Stimulated activated effector memory CD8-positive, alpha-beta T cell treated with anti-CD3 and anti-CD28 coated beads, Interleukin-12 subunit alpha, Interleukin-12 subunit beta, amount 100 ng/mL, for 72 hours (primary cell): ENCODE data around the gene GUCY2F.

Experiments used
- ATAC-seq: fragments of 150-1000 bp; cut with Tn5 transposase; 2 replicates; pipeline ENCODE4 v1.10.0; 2021
- DNase-seq, 2 donors: peaks; one replicate each; pipeline ENCODE4 v3.0.0; 2021 to 2022; ENCODE audit warnings: low spot score in 2 of 2
- H3K27ac Mint-ChIP-seq: one replicate; pipeline ENCODE4 v1.8.0; 2022; ENCODE audit warnings: mild to moderate bottlenecking, mixed read lengths
- H3K36me3 Mint-ChIP-seq: one replicate; pipeline ENCODE4 v1.8.0; 2022; ENCODE audit warnings: mild to moderate bottlenecking, mixed read lengths
- H3K4me1 Mint-ChIP-seq: one replicate; pipeline ENCODE4 v1.8.0; 2022; ENCODE audit warnings: mixed read lengths
- H3K4me3 Mint-ChIP-seq: one replicate; pipeline ENCODE4 v1.8.0; 2022; ENCODE audit warnings: mild to moderate bottlenecking, mixed read lengths
- H3K9me3 Mint-ChIP-seq: one replicate; pipeline ENCODE4 v1.8.0; 2022; ENCODE audit warnings: mixed read lengths

GUCY2F gene

GRCh38 chrX:109441266-109441665 lies 40.6 kb downstream of the GUCY2F start:
- Mint-ChIP-seq H3K36me3 (no peaks in the 10 kb centered on the region), H3K4me1 (no peaks in the 10 kb centered on the region), H3K9me3 (no peaks in the 10 kb centered on the region), H3K4me3 (no peak overlapping the region), H3K27ac (no peak overlapping the region)
- ATAC-seq (no peak), DNase-seq (no peak)

DNA sequence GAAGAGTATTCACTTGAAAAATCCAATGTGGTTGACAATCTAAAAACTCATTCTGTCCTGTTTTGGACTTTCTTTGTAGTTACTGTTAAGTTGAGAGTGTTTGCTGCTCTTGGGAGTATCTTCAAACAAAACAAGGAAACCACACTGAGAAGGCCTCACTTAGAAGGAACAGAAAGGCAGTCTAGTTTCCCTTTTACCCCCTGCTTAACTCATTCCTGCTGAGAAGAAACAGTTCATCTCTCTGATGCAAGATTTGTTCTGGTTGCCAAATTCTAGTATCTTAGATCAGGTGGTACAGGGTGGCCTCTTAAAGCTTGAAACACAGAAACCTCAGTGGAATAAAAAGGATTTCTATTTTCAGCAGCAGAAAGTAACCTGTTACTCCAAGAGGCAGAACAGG lies 41.4 kb downstream of the GUCY2F start:
- Mint-ChIP-seq H3K4me3 (no peak overlapping the region), H3K4me1 (no peaks in the 10 kb centered on the region), H3K9me3 (no peaks in the 10 kb centered on the region), H3K27ac (no peak overlapping the region), H3K36me3 (no peaks in the 10 kb centered on the region)
- DNase-seq (no peak), ATAC-seq (no peak)

DNA sequence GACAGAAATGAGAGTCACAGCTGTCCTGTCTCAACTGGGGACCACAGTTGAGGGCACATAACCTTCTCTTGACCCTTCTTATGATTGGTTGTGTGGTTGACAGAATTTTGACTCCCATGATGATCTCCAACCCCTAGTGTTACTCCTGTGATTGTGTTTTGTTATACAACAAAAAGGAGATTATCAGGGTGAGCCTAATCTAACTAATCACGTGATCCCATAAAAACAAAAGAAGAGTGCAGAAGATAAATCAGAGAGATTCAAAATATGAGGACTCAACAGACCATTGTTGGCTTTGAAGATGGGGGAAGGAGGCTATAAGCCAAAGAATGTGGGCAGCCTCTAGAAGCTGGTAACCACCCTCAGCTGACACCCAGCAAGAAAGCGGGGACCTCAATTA lies 72.7 kb downstream of the GUCY2F start:
- ATAC-seq = no peak
- no peaks in the 10 kb centered on the region for H3K36me3 Mint-ChIP-seq
- no peak overlapping the region for H3K27ac Mint-ChIP-seq

GRCh38 chrX:109403922-109404321 lies 78.0 kb downstream of the GUCY2F start:
- no peak overlapping the region for H3K4me3 Mint-ChIP-seq
- DNase-seq (no peak), ATAC-seq (no peak)
- no peaks in the 10 kb centered on the region for H3K9me3 Mint-ChIP-seq
- H3K36me3 Mint-ChIP-seq = no peaks in the 10 kb centered on the region
- H3K27ac Mint-ChIP-seq = no peak overlapping the region
- no peaks in the 10 kb centered on the region for H3K4me1 Mint-ChIP-seq

More for the DNA sequence above, 72.7 kb downstream of the GUCY2F start:
- Mint-ChIP-seq H3K9me3 (no peaks in the 10 kb centered on the region), H3K4me1 (no peaks in the 10 kb centered on the region), H3K4me3 (no peak overlapping the region)
- no peak for DNase-seq

GRCh38 chrX:109399831-109400230 lies 82.1 kb downstream of the GUCY2F start:
- Mint-ChIP-seq H3K27ac (no peak overlapping the region), H3K4me3 (no peak overlapping the region)

GRCh38 chrX:109398833-109399232 lies 83.1 kb downstream of the GUCY2F start:
- Mint-ChIP-seq H3K27ac (no peak overlapping the region), H3K36me3 (no peaks in the 10 kb centered on the region), H3K9me3 (no peaks in the 10 kb centered on the region), H3K4me1 (no peaks in the 10 kb centered on the region), H3K4me3 (no peak overlapping the region)
- DNase-seq (no peak), ATAC-seq (no peak)

More at GRCh38 chrX:109399831-109400230, 82.1 kb downstream of the GUCY2F start:
- no peaks in the 10 kb centered on the region for H3K4me1 Mint-ChIP-seq
- H3K36me3 Mint-ChIP-seq = no peaks in the 10 kb centered on the region
- ATAC-seq (no peak), DNase-seq (no peak)
- H3K9me3 Mint-ChIP-seq = no peaks in the 10 kb centered on the region

- ATAC-seq (no peak), DNase-seq (no peak)
- H3K4me1 Mint-ChIP-seq = no peaks in the 10 kb centered on the region
- H3K4me3 Mint-ChIP-seq = no peak overlapping the region
- H3K27ac Mint-ChIP-seq = no peak overlapping the region
- no peaks in the 10 kb centered on the region for H3K36me3 Mint-ChIP-seq
- no peaks in the 10 kb centered on the region for H3K9me3 Mint-ChIP-seq
Measured at GRCh38 chrX:109398061-109398460, 83.8 kb downstream of the GUCY2F start.

DNA sequence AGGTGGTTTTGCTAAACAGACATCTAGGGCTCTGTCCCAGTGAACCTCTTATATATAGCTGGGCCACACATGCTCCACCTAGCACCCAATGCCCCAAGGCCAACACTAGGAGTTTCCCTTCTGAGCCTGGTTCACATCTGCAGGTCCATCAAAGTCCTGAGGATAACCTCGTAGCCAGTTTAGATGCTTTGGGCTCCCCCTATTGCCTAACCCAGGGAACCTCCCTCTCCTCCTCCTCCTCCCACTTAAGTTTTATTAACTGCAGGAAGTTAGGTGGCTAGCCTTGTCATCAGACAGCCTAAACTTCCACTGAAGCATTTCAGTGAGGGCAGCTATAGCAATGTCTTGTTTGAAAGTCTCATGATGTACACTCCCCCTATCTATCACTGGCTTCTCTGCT lies 88.0 kb downstream of the GUCY2F start:
- Mint-ChIP-seq H3K27ac (no peak overlapping the region), H3K4me3 (no peak overlapping the region), H3K4me1 (no peaks in the 10 kb centered on the region), H3K9me3 (no peaks in the 10 kb centered on the region), H3K36me3 (no peaks in the 10 kb centered on the region)
- DNase-seq (no peak), ATAC-seq (no peak)

DNA sequence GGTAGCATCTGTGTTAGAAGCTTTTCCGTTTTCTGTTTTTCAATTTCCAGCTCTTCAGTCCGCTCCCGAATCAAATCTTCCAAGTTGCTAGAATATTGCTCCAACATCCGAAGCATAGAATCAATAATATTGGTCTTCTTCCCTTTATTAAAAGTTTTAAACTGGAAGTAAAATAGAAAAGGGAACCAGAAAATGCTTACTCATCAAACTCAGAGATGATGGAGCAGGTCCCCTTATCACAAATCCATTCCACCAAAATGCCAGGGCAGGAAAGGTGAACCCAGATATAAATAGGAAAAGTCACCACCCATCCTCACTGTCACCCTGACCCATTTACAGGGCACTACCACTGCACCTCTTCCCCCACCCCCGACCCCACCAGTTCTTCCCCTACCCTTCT lies 89.0 kb downstream of the GUCY2F start:
- Mint-ChIP-seq H3K4me1 (no peaks in the 10 kb centered on the region), H3K4me3 (no peak overlapping the region), H3K36me3 (no peaks in the 10 kb centered on the region), H3K9me3 (no peaks in the 10 kb centered on the region), H3K27ac (no peak overlapping the region)
- no peak for ATAC-seq
- DNase-seq = no peak

DNA sequence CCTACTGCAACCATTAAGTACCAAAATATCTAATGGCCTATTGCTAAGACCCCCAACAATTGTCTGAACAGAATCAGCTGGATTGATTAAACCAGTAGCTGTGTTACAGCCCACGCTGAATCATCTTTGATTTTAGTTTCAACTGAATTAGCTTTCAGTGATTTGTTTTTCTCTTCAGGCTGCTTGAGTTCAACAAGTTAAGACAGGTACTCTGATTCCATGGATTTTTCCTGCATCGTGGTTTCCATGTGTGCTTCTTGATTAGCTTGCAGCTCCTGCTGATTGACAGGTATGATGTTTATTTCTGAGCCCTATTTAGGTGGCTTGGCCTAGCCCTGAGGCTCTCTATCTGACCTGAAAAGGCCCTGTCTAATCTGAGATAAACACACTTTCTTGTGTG lies 91.3 kb downstream of the GUCY2F start:
- Mint-ChIP-seq H3K27ac (no peak overlapping the region), H3K4me1 (no peaks in the 10 kb centered on the region), H3K9me3 (no peaks in the 10 kb centered on the region), H3K36me3 (no peaks in the 10 kb centered on the region), H3K4me3 (no peak overlapping the region)
- ATAC-seq (no peak), DNase-seq (no peak)

GRCh38 chrX:109389917-109390316 lies 92.0 kb downstream of the GUCY2F start:
- H3K9me3 Mint-ChIP-seq = no peaks in the 10 kb centered on the region
- no peak for DNase-seq
- no peak overlapping the region for H3K27ac Mint-ChIP-seq
- no peaks in the 10 kb centered on the region for H3K4me1 Mint-ChIP-seq
- H3K36me3 Mint-ChIP-seq = no peaks in the 10 kb centered on the region
- H3K4me3 Mint-ChIP-seq = no peak overlapping the region
- no peak for ATAC-seq

DNA sequence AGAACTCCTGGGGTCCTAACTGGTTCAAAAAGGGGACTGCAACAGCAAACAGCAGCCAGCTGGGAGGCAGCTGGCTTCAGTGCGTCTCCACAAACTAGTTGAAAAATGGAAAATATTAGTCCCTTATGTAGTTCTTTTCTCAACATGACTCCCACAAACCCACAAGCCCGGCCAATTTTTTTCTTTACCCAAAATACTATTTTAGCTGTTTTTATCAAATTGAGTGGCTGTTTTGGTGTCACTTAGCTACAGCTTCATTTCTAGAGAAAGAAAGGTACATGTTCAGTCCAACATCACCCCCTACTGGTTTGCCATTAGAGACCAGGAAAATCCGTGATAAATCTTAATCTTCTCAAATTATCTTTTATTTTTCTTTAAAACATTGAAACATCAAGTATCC lies 97.2 kb downstream of the GUCY2F start:
- Mint-ChIP-seq H3K9me3 (no peaks in the 10 kb centered on the region), H3K4me3 (no peak overlapping the region), H3K27ac (no peak overlapping the region), H3K36me3 (no peaks in the 10 kb centered on the region), H3K4me1 (no peaks in the 10 kb centered on the region)
- DNase-seq (no peak), ATAC-seq (no peak)

- Mint-ChIP-seq H3K4me1 (no peaks in the 10 kb centered on the region), H3K27ac (no peak overlapping the region), H3K9me3 (no peaks in the 10 kb centered on the region), H3K36me3 (no peaks in the 10 kb centered on the region), H3K4me3 (no peak overlapping the region)
- ATAC-seq (no peak), DNase-seq (no peak)
Measured at GRCh38 chrX:109382332-109382731, 99.6 kb downstream of the GUCY2F start.

GRCh38 chrX:109378281-109378680 lies 103.6 kb downstream of the GUCY2F start:
- DNase-seq (no peak), ATAC-seq (no peak)
- Mint-ChIP-seq H3K4me3 (no peak overlapping the region), H3K4me1 (no peaks in the 10 kb centered on the region), H3K36me3 (no peaks in the 10 kb centered on the region), H3K9me3 (no peaks in the 10 kb centered on the region), H3K27ac (no peak overlapping the region)

- H3K4me3 Mint-ChIP-seq = no peak overlapping the region
- DNase-seq (no peak), ATAC-seq (no peak)
- H3K27ac Mint-ChIP-seq = no peak overlapping the region
- no peaks in the 10 kb centered on the region for H3K36me3 Mint-ChIP-seq
- no peaks in the 10 kb centered on the region for H3K9me3 Mint-ChIP-seq
- H3K4me1 Mint-ChIP-seq = no peaks in the 10 kb centered on the region
Measured at GRCh38 chrX:109374262-109374960, 107.5 kb downstream of the GUCY2F start.

DNA sequence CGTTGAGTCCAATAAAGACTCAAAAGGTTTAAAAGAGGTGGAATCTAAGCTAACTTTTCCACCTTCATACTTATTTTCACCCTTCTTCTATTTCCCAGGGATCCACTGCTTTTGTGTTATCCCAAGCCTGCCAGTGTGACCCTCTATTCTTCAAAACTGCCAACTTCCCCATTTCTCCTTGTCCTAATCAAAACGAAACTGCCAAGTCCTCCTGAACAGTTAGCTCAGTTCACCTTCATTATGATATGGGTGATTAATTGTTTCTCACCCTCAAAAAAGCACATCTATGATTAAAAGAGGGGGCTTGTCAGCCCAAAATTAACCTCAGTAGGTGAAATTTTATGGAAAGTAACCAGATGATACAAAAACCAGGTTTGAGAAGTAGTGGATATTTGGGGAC lies 108.4 kb downstream of the GUCY2F start:
- ATAC-seq (no peak), DNase-seq (no peak)
- Mint-ChIP-seq H3K27ac (no peak overlapping the region), H3K9me3 (no peaks in the 10 kb centered on the region), H3K4me3 (no peak overlapping the region), H3K36me3 (no peaks in the 10 kb centered on the region), H3K4me1 (no peaks in the 10 kb centered on the region)

DNA sequence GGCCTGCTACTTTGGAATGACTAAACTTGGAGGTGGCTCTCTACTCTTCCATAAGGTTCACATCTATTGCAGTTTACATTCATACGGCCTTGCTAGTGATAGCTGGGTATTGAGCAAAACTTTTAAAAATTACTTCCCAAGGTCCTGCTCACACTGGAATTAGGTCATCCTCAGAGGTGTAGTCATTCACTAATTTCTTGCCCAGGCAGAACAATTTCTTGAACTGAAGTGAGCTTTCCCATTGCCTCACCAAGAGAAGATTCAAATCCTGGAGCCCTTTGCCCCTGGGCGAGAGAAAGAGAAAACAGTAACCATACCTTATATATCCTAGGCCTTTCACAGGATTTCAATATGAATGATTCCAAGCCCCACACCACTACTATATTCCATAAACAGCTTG lies 109.2 kb downstream of the GUCY2F start:
- Mint-ChIP-seq H3K9me3 (no peaks in the 10 kb centered on the region), H3K4me3 (no peak overlapping the region), H3K27ac (no peak overlapping the region), H3K36me3 (no peaks in the 10 kb centered on the region), H3K4me1 (no peaks in the 10 kb centered on the region)
- ATAC-seq = no peak
- DNase-seq = no peak
